Measurements from ENCODE around the gene ZNF746. TPM values are rescaled to one million over a fixed set of nuclear protein-coding genes. Genes with fewer than 3 reads are reported as not detected.
"Not testable (repeated sequence)": the region's sequence is repeated elsewhere in the genome, so short reads cannot be mapped to it uniquely, and the experiment has no call there.

The ZNF746 gene
- total RNA-seq, 2 experiments from 2014 or later, result 19.7 to 21.4 TPM

- peaks cover 11% of the 10 kb centered on the region for H3K9me3 Mint-ChIP-seq (ENCODE audit: insufficient read depth)
- H3K4me3 Mint-ChIP-seq, result no peak overlapping the region
- no peaks in the 10 kb centered on the region for H3K36me3 Mint-ChIP-seq (ENCODE audit: low read depth)
- H3K4me1 Mint-ChIP-seq (ENCODE audit: low read depth), result peaks cover 23% of the 10 kb centered on the region
- ChIA-PET CTCF (interaction anchor here (1.1 to 3.3 kb wide), 4 partner anchors 13 to 124 kb away, joined by 3 to 25 read pairs (median 4); no protein-coding TSS in a partner anchor), POLR2A (no interaction called here)
- DNase-seq (no peak), ATAC-seq (no peak)
- H3K27ac Mint-ChIP-seq, result peak overlapping the region; percentile 45
- peaks cover 5% of the 10 kb centered on the region for H3K27me3 Mint-ChIP-seq (ENCODE audit: low read depth)
These were observed 4.0 kb upstream of the ZNF746 start for GRCh38 chr7:149501651-149502050.

GRCh38 chr7:149500910-149501309, 3.3 kb upstream of the ZNF746 start:
- ATAC-seq, result no peak

GRCh38 chr7:149500201-149500600, 2.6 kb upstream of the ZNF746 start:
- Mint-ChIP-seq H3K4me1 (ENCODE audit: low read depth) (peaks cover 37% of the 10 kb centered on the region), H3K27ac (no peak overlapping the region), H3K9me3 (ENCODE audit: insufficient read depth) (peaks cover 5% of the 10 kb centered on the region), H3K27me3 (ENCODE audit: low read depth) (peaks cover 5% of the 10 kb centered on the region), H3K36me3 (ENCODE audit: low read depth) (no peaks in the 10 kb centered on the region), H3K4me3 (no peak overlapping the region)
- DNase-seq (peak; percentile 38), ATAC-seq (no peak)
- ChIA-PET POLR2A (interaction anchor here (0.9 kb wide), 1 partner anchor 40 kb away, joined by 3 read pairs; no protein-coding TSS in a partner anchor), CTCF (interaction anchor here (1.4 to 3.3 kb wide), 3 partner anchors 99 to 238 kb away, joined by 4 to 25 read pairs (median 5); partner anchors contain the start of gene ZNF783)

More at GRCh38 chr7:149500910-149501309, 3.3 kb upstream of the ZNF746 start:
- Mint-ChIP-seq H3K27me3 (ENCODE audit: low read depth) (peaks cover 5% of the 10 kb centered on the region), H3K4me3 (no peak overlapping the region), H3K36me3 (ENCODE audit: low read depth) (no peaks in the 10 kb centered on the region), H3K27ac (no peak overlapping the region), H3K4me1 (ENCODE audit: low read depth) (peaks cover 30% of the 10 kb centered on the region), H3K9me3 (ENCODE audit: insufficient read depth) (peaks cover 11% of the 10 kb centered on the region)
- no peak for DNase-seq
- POLR2A ChIA-PET, result interaction anchor here (0.9 kb wide), 1 partner anchor 41 kb away, joined by 3 read pairs; no protein-coding TSS in a partner anchor
- CTCF ChIA-PET, result interaction anchor here (1.1 to 3.3 kb wide), 3 partner anchors 12 to 125 kb away, joined by 3 to 25 read pairs (median 5); no protein-coding TSS in a partner anchor

- Mint-ChIP-seq H3K4me3 (no peak overlapping the region), H3K27ac (no peak overlapping the region), H3K36me3 (ENCODE audit: low read depth) (peaks cover 7% of the 10 kb centered on the region), H3K4me1 (ENCODE audit: low read depth) (peaks cover 44% of the 10 kb centered on the region), H3K27me3 (ENCODE audit: low read depth) (peaks cover 2% of the 10 kb centered on the region), H3K9me3 (ENCODE audit: insufficient read depth) (no peaks in the 10 kb centered on the region)
- ChIA-PET POLR2A (no interaction called here), CTCF (interaction anchor here (0.7 to 3.3 kb wide), 5 partner anchors 48 to 237 kb away, joined by 3 to 25 read pairs (median 4); partner anchors contain the start of gene ZNF783)
- ATAC-seq (no peak), DNase-seq (no peak)
These were observed 1.2 kb upstream of the ZNF746 start for GRCh38 chr7:149498811-149499210.

- H3K9me3 Mint-ChIP-seq (ENCODE audit: insufficient read depth), result no peaks in the 10 kb centered on the region
- DNase-seq (peak; percentile 66), ATAC-seq (peak; percentile 35)
- CTCF ChIA-PET, result interaction anchor here (1.8 to 2.2 kb wide), 2 partner anchors 102 to 128 kb away, joined by 6 to 10 read pairs; no protein-coding TSS in a partner anchor
- peak overlapping the region; percentile 93 for H3K4me3 Mint-ChIP-seq
- H3K27me3 Mint-ChIP-seq (ENCODE audit: low read depth), result peaks cover 2% of the 10 kb centered on the region
- peaks cover 23% of the 10 kb centered on the region for H3K36me3 Mint-ChIP-seq (ENCODE audit: low read depth)
- POLR2A ChIA-PET, result interaction anchor here (1.3 kb wide), 1 partner anchor 74 kb away, joined by 5 read pairs; no protein-coding TSS in a partner anchor
- peak overlapping the region; percentile 92 for H3K27ac Mint-ChIP-seq
- H3K4me1 Mint-ChIP-seq (ENCODE audit: low read depth), result peaks cover 44% of the 10 kb centered on the region
These were observed 792 bp downstream of the ZNF746 start for GRCh38 chr7:149496642-149497391.

- DNase-seq (no peak), ATAC-seq (no peak)
- Mint-ChIP-seq H3K4me1 (ENCODE audit: low read depth) (peaks cover 44% of the 10 kb centered on the region), H3K27ac (peak overlapping the region; percentile 62), H3K27me3 (ENCODE audit: low read depth) (peaks cover 2% of the 10 kb centered on the region), H3K4me3 (peak overlapping the region; percentile 93), H3K9me3 (ENCODE audit: insufficient read depth) (no peaks in the 10 kb centered on the region), H3K36me3 (ENCODE audit: low read depth) (peaks cover 30% of the 10 kb centered on the region)
- ChIA-PET CTCF (interaction anchor here (0.7 to 2.2 kb wide), 8 partner anchors 35 to 301 kb away, joined by 3 to 10 read pairs (median 6); partner anchors contain the start of genes ZNF282, ZNF777 and ZNF783), POLR2A (interaction anchor here (0.6 to 1.3 kb wide), 3 partner anchors 73 to 825 kb away, joined by 3 to 5 read pairs (median 3); no protein-coding TSS in a partner anchor)
These were observed 1.6 kb downstream of the ZNF746 start for GRCh38 chr7:149495785-149496641.

GRCh38 chr7:149494738-149495368, 2.8 kb downstream of the ZNF746 start:
- Mint-ChIP-seq H3K4me3 (no peak overlapping the region), H3K27ac (peak overlapping the region; percentile 8), H3K27me3 (ENCODE audit: low read depth) (peaks cover 2% of the 10 kb centered on the region), H3K4me1 (ENCODE audit: low read depth) (peaks cover 32% of the 10 kb centered on the region), H3K36me3 (ENCODE audit: low read depth) (peaks cover 42% of the 10 kb centered on the region), H3K9me3 (ENCODE audit: insufficient read depth) (no peaks in the 10 kb centered on the region)
- DNase-seq (no peak), ATAC-seq (no peak)
- ChIA-PET POLR2A (interaction anchor here (0.6 to 0.7 kb wide), 2 partner anchors 184 to 824 kb away, joined by 3 to 4 read pairs; no protein-coding TSS in a partner anchor), CTCF (interaction anchor here (0.7 to 2.2 kb wide), 6 partner anchors 34 to 233 kb away, joined by 3 to 10 read pairs (median 6); partner anchors contain the start of genes ZNF777 and ZNF783)

GRCh38 chr7:149493975-149494374, 3.6 kb downstream of the ZNF746 start:
- H3K4me3 Mint-ChIP-seq; H3K9me3 Mint-ChIP-seq (ENCODE audit: insufficient read depth); H3K27me3 Mint-ChIP-seq (ENCODE audit: low read depth); H3K27ac Mint-ChIP-seq; ATAC-seq; DNase-seq; CTCF ChIA-PET: not testable (repeated sequence)
- POLR2A ChIA-PET, result interaction anchor here (1.1 kb wide), 1 partner anchor 20 kb away, joined by 3 read pairs; no protein-coding TSS in a partner anchor
- Mint-ChIP-seq H3K4me1 (ENCODE audit: low read depth) (peaks cover 30% of the 10 kb centered on the region), H3K36me3 (ENCODE audit: low read depth) (peaks cover 47% of the 10 kb centered on the region)

- H3K36me3 Mint-ChIP-seq (ENCODE audit: low read depth), result peaks cover 52% of the 10 kb centered on the region
- peaks cover 28% of the 10 kb centered on the region for H3K4me1 Mint-ChIP-seq (ENCODE audit: low read depth)
- DNase-seq, result no peak
- no peaks in the 10 kb centered on the region for H3K27me3 Mint-ChIP-seq (ENCODE audit: low read depth)
- CTCF ChIA-PET, result no interaction called here
- no peak overlapping the region for H3K4me3 Mint-ChIP-seq
- POLR2A ChIA-PET, result interaction anchor here (1.1 kb wide), 1 partner anchor 20 kb away, joined by 3 read pairs; no protein-coding TSS in a partner anchor
- ATAC-seq, result no peak
- no peak overlapping the region for H3K27ac Mint-ChIP-seq
- H3K9me3 Mint-ChIP-seq (ENCODE audit: insufficient read depth), result no peaks in the 10 kb centered on the region
These were observed 4.2 kb downstream of the ZNF746 start for GRCh38 chr7:149493366-149493765.

GRCh38 chr7:149490083-149490760, 7.4 kb downstream of the ZNF746 start:
- Mint-ChIP-seq H3K27me3 (ENCODE audit: low read depth) (no peaks in the 10 kb centered on the region), H3K9me3 (ENCODE audit: insufficient read depth) (no peaks in the 10 kb centered on the region), H3K27ac (no peak overlapping the region), H3K36me3 (ENCODE audit: low read depth) (peaks cover 73% of the 10 kb centered on the region), H3K4me1 (ENCODE audit: low read depth) (peaks cover 9% of the 10 kb centered on the region), H3K4me3 (no peak overlapping the region)
- ChIA-PET CTCF (no interaction called here), POLR2A (no interaction called here)
- no peak for ATAC-seq
- DNase-seq, result no peak
